Measurements from ENCODE around the gene CCL21.

Gene CCL21

GRCh38 chr9:34694811-34695210 lies 15.1 kb downstream of the CCL21 start:
- ATAC-seq (ENCODE audit: insufficient read depth, low read depth) (no peak), DNase-seq (no peak)
- Histone ChIP-seq H2AFZ (ENCODE audit: low read depth, low read length) (no peak overlapping the region), H3K27ac (ENCODE audit: low read length) (no peak overlapping the region), H3K9ac (ENCODE audit: low read depth, low read length) (no peak overlapping the region), H3K79me2 (ENCODE audit: insufficient read depth, low read length) (no peaks in the 10 kb centered on the region), H3K4me3 (ENCODE audit: low read depth in 1 of 2, low read length in 2 of 2) (no peak overlapping the region), H4K20me1 (ENCODE audit: insufficient read depth, low read length) (no peaks in the 10 kb centered on the region), H3K27me3 (ENCODE audit: insufficient read depth, low read length, poor library complexity) (peaks cover 4% of the 10 kb centered on the region), H3K9me3 (ENCODE audit: insufficient read depth, low read length, severe bottlenecking) (no peaks in the 10 kb centered on the region), H3K36me3 (ENCODE audit: insufficient read depth, low read length) (no peaks in the 10 kb centered on the region), H3K4me2 (ENCODE audit: insufficient read depth, low read length) (no peak overlapping the region), H3K4me1 (ENCODE audit: insufficient read depth, low read length) (no peaks in the 10 kb centered on the region)
- TF ChIP-seq CTCF (IDR thresholded peaks at IDR 0.05; ENCODE audit: borderline replicate concordance, extremely low read depth, low read length, poor library complexity, severe bottlenecking) (no peak), EZH2 (IDR thresholded peaks at IDR 0.05; ENCODE audit: borderline replicate concordance, low read depth, low read length, severe bottlenecking) (no peak)

GRCh38 chr9:34693560-34693959 lies 16.4 kb downstream of the CCL21 start:
- H2AFZ ChIP-seq (ENCODE audit: low read depth, low read length) = no peak overlapping the region
- H3K9me3 ChIP-seq (ENCODE audit: insufficient read depth, low read length, severe bottlenecking) = no peaks in the 10 kb centered on the region
- DNase-seq (no peak), ATAC-seq (ENCODE audit: insufficient read depth, low read depth) (no peak)
- H3K4me2 ChIP-seq (ENCODE audit: insufficient read depth, low read length) = no peak overlapping the region
- TF ChIP-seq EZH2 (IDR thresholded peaks at IDR 0.05; ENCODE audit: borderline replicate concordance, low read depth, low read length, severe bottlenecking) (no peak), CTCF (IDR thresholded peaks at IDR 0.05; ENCODE audit: borderline replicate concordance, extremely low read depth, low read length, poor library complexity, severe bottlenecking) (no peak)
- no peaks in the 10 kb centered on the region for H4K20me1 ChIP-seq (ENCODE audit: insufficient read depth, low read length)
- H3K9ac ChIP-seq (ENCODE audit: low read depth, low read length) = no peak overlapping the region
- no peak overlapping the region for H3K4me3 ChIP-seq (ENCODE audit: low read depth in 1 of 2, low read length in 2 of 2)
- H3K27me3 ChIP-seq (ENCODE audit: insufficient read depth, low read length, poor library complexity) = peaks cover 9% of the 10 kb centered on the region
- H3K4me1 ChIP-seq (ENCODE audit: insufficient read depth, low read length) = no peaks in the 10 kb centered on the region
- H3K27ac ChIP-seq (ENCODE audit: low read length) = no peak overlapping the region
- no peaks in the 10 kb centered on the region for H3K36me3 ChIP-seq (ENCODE audit: insufficient read depth, low read length)
- no peaks in the 10 kb centered on the region for H3K79me2 ChIP-seq (ENCODE audit: insufficient read depth, low read length)

- Histone ChIP-seq H3K4me1 (ENCODE audit: insufficient read depth, low read length) (no peaks in the 10 kb centered on the region), H3K9me3 (ENCODE audit: insufficient read depth, low read length, severe bottlenecking) (no peaks in the 10 kb centered on the region), H3K4me2 (ENCODE audit: insufficient read depth, low read length) (no peak overlapping the region), H3K27me3 (ENCODE audit: insufficient read depth, low read length, poor library complexity) (peaks cover 9% of the 10 kb centered on the region), H3K9ac (ENCODE audit: low read depth, low read length) (no peak overlapping the region), H4K20me1 (ENCODE audit: insufficient read depth, low read length) (no peaks in the 10 kb centered on the region), H3K27ac (ENCODE audit: low read length) (no peak overlapping the region), H3K79me2 (ENCODE audit: insufficient read depth, low read length) (no peaks in the 10 kb centered on the region), H3K4me3 (ENCODE audit: low read depth in 1 of 2, low read length in 2 of 2) (no peak overlapping the region), H3K36me3 (ENCODE audit: insufficient read depth, low read length) (no peaks in the 10 kb centered on the region), H2AFZ (ENCODE audit: low read depth, low read length) (no peak overlapping the region)
- ATAC-seq (ENCODE audit: insufficient read depth, low read depth) = no peak
- TF ChIP-seq EZH2 (IDR thresholded peaks at IDR 0.05; ENCODE audit: borderline replicate concordance, low read depth, low read length, severe bottlenecking) (no peak), CTCF (IDR thresholded peaks at IDR 0.05; ENCODE audit: borderline replicate concordance, extremely low read depth, low read length, poor library complexity, severe bottlenecking) (no peak)
- no peak for DNase-seq
Measured at GRCh38 chr9:34691936-34692315, 18.0 kb downstream of the CCL21 start.
